ENCODE results near the gene MORN1.
A peak's percentile ranks its signal among the peaks of the same experiment; 100 is the strongest.
"Not testable (repeated sequence)": the region's sequence is repeated elsewhere in the genome, so short reads cannot be mapped to it uniquely, and the experiment has no call there.

MORN1 gene

DNA sequence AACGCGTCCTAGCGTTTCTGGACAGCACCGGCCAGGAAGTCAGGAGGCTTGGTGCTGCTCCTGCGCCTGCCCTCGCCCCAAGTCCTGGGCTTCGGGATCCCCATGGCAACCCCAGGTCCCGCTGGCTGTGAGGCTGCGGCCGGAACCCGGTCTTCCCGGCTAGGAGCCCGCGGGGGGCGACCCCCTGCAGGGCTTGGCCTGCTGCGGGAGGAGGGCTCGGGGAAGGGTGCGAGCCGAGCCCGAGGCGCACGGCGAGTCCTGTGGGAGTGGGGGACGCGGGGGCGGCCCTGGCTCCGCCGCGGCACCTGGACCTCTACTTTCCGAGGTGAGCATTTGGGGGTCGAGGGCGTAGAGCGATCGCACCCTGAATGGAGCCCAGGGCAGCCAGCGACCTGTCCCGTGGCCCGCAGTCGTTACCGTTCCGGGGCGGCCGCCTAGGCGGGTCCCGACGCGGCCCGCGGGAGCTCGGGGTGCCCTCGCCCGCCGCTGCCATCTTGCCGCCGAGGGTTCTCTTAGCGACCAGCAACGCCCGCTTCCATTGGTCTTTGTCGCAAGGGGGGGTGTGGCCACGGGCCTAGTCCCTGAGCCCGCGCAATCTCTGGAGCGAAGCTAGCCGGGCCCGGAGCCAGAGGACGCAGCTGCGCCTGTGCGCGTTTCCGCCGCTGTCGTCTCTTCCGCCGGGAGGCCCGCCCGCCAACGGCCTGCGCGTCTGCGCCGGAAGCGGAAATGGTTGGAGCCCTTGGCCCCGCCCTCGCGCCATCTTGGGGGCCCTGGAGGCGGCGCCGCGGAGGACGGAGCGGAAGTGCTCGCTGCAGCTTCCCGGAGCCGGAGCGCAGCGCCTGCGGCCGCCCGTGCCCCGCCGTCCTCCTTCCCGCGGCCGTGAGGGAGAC, at the start of gene MORN1, which contains the start of gene RER1:
Gene MORN1 (minus strand): TSS at position 514 of the 890 bp plus-strand sequence. CDS start 21 bp downstream, at position 493.
Gene RER1 (plus strand): TSS at position 801 of the 890 bp plus-strand sequence. CDS start 3,950 bp downstream, outside the sequence.
- Mint-ChIP-seq H3K27ac (peak within 1 kb of the TSS; percentile 65), H3K4me3 (peak within 1 kb of the TSS; percentile 81), H3K4me1 (ENCODE audit: low read depth) (peaks cover 48% of the 10 kb centered on the region), H3K9me3 (no peaks in the 10 kb centered on the region), H3K27me3 (no peaks in the 10 kb centered on the region), H3K36me3 (ENCODE audit: low read depth) (peaks cover 55% of the 10 kb centered on the region)
- intact Hi-C loops (cut with micrococcal nuclease): no loop called here

DNA sequence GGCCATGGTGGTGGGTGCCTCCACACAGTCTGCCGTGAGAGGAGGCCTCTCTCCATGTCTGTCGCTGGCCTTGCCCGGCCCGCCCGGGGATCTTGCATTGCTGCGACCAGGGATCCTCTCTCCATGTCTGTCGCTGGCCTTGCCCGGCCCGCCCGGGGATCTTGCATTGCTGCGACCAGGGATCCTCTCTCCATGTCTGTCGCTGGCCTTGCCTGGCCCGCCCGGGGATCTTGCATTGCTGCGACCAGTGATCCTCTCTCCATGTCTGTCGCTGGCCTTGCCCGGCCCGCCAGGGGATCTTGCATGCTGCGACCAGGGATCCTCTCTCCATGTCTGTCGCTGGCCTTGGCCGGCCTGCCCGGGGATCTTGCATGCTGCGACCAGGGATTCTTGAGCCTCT, 49.0 kb upstream of the MORN1 start:
- H3K27ac Mint-ChIP-seq; intact Hi-C loops (cut with micrococcal nuclease): not testable (repeated sequence)
- H3K27me3 Mint-ChIP-seq: peaks cover 30% of the 10 kb centered on the region

DNA sequence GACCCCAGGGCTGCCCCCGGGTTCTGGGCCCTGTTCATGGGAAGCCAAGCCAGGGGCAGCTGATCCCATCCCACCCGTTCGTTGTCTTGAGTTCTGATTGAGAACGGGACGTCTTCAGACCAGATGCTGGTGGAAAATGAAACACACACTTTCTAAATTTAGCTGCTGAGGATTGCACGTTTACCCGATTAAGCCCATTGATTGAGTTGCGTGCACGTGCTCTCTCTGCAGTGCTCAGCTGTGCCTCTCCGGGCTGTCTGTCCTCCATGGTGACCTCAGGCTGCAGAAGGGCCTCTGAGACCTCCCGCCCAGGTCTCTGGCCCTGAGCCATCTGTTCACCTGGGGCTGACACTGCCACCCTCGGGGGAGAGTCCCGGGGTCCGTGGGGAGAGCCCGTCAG, 48.0 kb upstream of the MORN1 start:
- H3K9me3 Mint-ChIP-seq: no peaks in the 10 kb centered on the region
- H3K4me1 Mint-ChIP-seq (ENCODE audit: low read depth): no peaks in the 10 kb centered on the region
- no peak overlapping the region for H3K4me3 Mint-ChIP-seq
- intact Hi-C loops (cut with micrococcal nuclease): no loop called here
- no peak overlapping the region for H3K27ac Mint-ChIP-seq
- no peaks in the 10 kb centered on the region for H3K36me3 Mint-ChIP-seq (ENCODE audit: low read depth)
- peaks cover 26% of the 10 kb centered on the region for H3K27me3 Mint-ChIP-seq

More for the DNA sequence above, 49.0 kb upstream of the MORN1 start:
- H3K4me3 Mint-ChIP-seq; H3K9me3 Mint-ChIP-seq; H3K4me1 Mint-ChIP-seq (ENCODE audit: low read depth); H3K36me3 Mint-ChIP-seq (ENCODE audit: low read depth): not testable (repeated sequence)

DNA sequence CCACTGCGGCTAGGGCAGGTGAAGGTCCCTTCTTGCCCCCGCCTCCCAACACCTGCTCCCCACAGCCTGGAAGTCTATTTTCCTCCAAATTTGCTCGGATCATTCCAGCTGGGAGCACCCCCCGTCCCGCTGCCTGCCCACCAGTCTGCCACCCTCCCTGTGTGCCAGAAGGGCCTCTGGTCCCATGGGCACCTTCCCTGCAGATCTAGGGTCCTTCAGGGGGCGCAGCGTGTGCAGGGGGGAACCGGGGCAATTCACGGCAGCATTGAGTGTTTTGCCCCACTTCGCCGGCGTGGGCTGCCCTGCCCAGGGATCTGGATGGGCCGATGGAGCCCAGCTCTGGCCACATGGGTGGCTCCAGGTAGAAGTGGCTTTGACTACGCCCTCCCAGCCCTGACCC, 47.3 kb upstream of the MORN1 start:
- no peaks in the 10 kb centered on the region for H3K36me3 Mint-ChIP-seq (ENCODE audit: low read depth)
- no peak overlapping the region for H3K27ac Mint-ChIP-seq
- no peaks in the 10 kb centered on the region for H3K4me1 Mint-ChIP-seq (ENCODE audit: low read depth)
- H3K27me3 Mint-ChIP-seq: peaks cover 21% of the 10 kb centered on the region
- H3K4me3 Mint-ChIP-seq: no peak overlapping the region
- H3K9me3 Mint-ChIP-seq: no peaks in the 10 kb centered on the region
- intact Hi-C loops (cut with micrococcal nuclease): no loop called here

DNA sequence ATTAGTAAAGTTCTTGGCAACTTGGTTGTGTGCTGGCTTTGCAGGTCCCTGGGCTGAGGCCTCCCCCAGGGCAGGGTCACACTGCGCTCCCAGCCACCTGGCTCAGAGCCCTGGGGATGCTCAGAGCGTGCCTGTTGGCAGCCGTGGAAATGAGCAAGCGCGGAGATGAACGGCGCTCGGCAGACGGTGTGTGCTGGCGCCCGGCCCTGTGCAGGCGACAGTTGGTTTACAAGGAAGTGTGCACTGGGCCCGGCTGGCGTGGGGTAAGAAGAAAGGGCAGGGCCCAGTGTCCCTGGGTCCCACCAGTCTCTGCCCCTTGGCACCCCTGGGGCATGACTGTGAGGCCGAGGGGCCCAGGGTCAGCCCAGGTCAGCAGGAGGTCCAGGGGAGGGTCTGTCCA, 46.7 kb upstream of the MORN1 start:
- H3K4me1 Mint-ChIP-seq (ENCODE audit: low read depth): no peaks in the 10 kb centered on the region
- H3K4me3 Mint-ChIP-seq: no peak overlapping the region
- no peak overlapping the region for H3K27ac Mint-ChIP-seq
- H3K9me3 Mint-ChIP-seq: no peaks in the 10 kb centered on the region
- H3K27me3 Mint-ChIP-seq: peaks cover 19% of the 10 kb centered on the region
- no peaks in the 10 kb centered on the region for H3K36me3 Mint-ChIP-seq (ENCODE audit: low read depth)
- intact Hi-C loops (cut with micrococcal nuclease): no loop called here

DNA sequence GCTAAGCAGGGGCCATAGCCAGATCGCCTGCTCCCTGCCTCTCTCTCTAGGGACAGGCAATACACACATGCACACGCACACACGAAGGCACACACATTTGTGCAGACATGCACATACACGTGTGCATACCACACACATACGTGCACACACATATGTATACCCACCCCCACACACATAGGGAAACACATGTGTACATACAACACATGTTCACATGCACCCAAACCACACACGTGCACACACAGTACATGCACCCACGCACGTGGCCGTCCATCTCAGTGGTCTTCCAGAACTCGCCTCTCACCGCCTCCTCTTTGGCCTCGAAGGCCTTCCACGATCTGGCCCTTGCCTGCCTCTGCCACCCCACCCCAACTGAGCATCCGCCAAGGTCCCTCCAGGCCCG, 46.3 kb upstream of the MORN1 start:
- intact Hi-C loops (cut with micrococcal nuclease): no loop called here
- no peaks in the 10 kb centered on the region for H3K36me3 Mint-ChIP-seq (ENCODE audit: low read depth)
- H3K4me1 Mint-ChIP-seq (ENCODE audit: low read depth): no peaks in the 10 kb centered on the region

DNA sequence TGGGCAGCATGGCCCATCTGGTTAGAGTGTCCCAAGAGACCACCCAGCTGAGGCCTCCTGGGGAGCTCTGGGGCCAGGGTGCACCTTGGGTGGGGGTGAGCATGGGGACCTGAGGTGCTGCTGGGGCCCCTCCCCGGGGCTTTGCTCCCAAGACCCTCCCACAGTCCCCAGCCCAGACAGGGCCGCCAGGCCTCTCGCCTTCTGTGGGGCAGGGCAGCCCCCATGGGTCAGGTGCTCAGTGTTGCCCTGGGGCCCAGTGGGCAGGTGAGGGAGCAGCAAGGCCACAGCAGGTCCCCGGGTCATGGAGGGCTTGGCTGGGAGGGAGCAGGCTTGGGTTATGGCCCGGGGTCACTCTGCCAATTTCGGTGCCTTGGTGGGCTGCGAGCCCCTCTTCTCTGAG, 45.5 kb upstream of the MORN1 start:
- Mint-ChIP-seq H3K4me3 (no peak overlapping the region), H3K27ac (no peak overlapping the region), H3K9me3 (no peaks in the 10 kb centered on the region), H3K4me1 (ENCODE audit: low read depth) (no peaks in the 10 kb centered on the region), H3K36me3 (ENCODE audit: low read depth) (no peaks in the 10 kb centered on the region), H3K27me3 (peaks cover 8% of the 10 kb centered on the region)
- intact Hi-C loops (cut with micrococcal nuclease): no loop called here

More for the DNA sequence above, 46.3 kb upstream of the MORN1 start:
- Mint-ChIP-seq H3K9me3 (no peaks in the 10 kb centered on the region), H3K4me3 (no peak overlapping the region), H3K27ac (no peak overlapping the region), H3K27me3 (peaks cover 14% of the 10 kb centered on the region)

DNA sequence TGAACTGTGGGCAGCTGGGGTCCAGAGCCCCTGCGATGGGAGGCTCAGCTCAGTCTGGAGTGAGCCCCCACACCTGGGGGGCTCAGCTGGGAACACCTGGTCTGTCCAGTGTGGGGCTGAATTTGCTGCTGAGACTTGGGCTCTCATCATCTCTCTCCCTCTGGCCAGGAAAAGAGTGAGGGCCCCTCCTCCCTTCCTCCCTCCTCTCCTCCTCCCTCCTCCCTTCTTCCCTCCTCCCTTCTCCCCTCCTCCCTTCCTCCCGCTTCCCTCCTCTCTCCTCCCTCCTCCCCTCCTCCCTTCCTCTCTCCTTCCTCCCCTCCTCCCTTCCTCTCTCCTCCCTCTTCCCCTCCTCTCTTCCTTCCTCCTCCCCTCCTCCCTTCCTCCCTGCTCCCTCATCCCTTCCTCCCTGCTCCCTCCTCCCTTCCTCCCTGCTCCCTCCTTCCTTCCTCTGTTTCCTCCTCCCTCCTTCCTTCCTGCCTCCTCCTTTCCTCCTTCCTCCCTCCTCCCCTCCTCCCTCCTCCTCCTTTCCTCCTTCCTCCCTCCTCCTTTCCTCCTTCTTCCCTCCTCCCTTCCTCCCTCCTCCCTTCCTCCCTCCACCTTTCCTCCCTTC, 44.5 kb upstream of the MORN1 start:
- Mint-ChIP-seq H3K4me3 (no peak overlapping the region), H3K4me1 (ENCODE audit: low read depth) (no peaks in the 10 kb centered on the region), H3K36me3 (ENCODE audit: low read depth) (no peaks in the 10 kb centered on the region), H3K27me3 (peaks cover 8% of the 10 kb centered on the region), H3K27ac (no peak overlapping the region), H3K9me3 (no peaks in the 10 kb centered on the region)
- intact Hi-C loops (cut with micrococcal nuclease): no loop called here

DNA sequence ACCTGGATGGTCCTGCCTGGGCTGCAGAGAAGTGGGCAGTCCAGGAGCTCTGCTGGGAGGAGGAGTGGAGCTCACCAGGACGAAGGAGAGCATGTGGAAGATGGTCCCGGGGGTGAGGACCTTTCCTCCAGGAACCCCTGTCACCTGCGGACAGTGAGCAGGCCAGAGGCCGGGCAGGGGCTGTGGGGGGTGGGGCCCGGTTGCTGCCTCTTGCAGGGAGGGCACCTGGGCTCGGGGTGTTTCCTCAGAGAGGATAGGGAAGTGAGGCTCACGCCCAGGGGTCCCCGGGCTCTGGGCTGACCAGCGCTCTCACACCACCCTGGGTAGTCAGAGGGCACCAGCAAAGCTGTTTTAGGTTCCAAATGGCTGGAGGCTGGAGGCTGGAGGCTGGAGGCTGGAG, 43.7 kb upstream of the MORN1 start:
- no peak overlapping the region for H3K4me3 Mint-ChIP-seq
- H3K4me1 Mint-ChIP-seq (ENCODE audit: low read depth): no peaks in the 10 kb centered on the region
- H3K27ac Mint-ChIP-seq: no peak overlapping the region
- intact Hi-C loops (cut with micrococcal nuclease): no loop called here
- H3K9me3 Mint-ChIP-seq: peaks cover 1% of the 10 kb centered on the region
- peaks cover 8% of the 10 kb centered on the region for H3K27me3 Mint-ChIP-seq
- no peaks in the 10 kb centered on the region for H3K36me3 Mint-ChIP-seq (ENCODE audit: low read depth)

DNA sequence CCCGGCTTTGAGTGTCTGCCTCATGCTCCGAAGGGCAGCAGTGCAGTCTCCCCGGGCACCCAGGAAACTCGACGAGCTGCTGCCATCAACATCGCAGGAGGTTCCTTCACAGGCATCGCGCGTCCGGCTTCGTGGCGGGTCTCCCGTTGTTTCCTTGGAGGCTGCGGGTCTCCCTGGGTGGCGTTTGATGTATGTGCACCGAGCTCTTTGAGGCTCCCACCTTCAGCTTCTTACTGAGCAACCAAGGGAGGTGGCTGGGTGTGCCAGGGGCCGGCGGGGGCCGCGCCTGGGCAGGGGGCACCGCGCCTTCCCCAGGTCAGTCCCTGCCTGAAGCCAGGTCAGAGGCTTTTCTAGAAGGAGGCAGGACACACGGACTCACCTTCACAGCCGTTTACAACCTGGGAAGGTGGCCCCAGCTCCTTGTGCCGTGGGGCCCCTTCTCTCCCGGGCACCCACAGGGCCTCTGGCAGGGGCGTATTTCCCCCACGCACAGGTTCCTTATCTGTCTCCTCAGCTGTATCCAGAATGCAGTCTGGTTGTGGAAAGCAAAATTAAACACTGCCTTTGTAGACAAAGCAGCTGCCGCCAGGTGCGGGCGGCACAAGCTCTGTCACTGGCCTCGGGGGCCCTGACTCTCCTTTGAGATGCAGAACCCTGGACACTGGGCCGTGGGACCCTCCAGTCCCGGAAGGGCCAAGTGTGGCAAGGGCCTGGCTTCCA, 42.7 kb upstream of the MORN1 start:
- Mint-ChIP-seq H3K4me3 (no peak overlapping the region), H3K9me3 (peaks cover 11% of the 10 kb centered on the region), H3K27me3 (peaks cover 8% of the 10 kb centered on the region), H3K27ac (no peak overlapping the region), H3K4me1 (ENCODE audit: low read depth) (no peaks in the 10 kb centered on the region), H3K36me3 (ENCODE audit: low read depth) (no peaks in the 10 kb centered on the region)
- intact Hi-C loops (cut with micrococcal nuclease): no loop called here

DNA sequence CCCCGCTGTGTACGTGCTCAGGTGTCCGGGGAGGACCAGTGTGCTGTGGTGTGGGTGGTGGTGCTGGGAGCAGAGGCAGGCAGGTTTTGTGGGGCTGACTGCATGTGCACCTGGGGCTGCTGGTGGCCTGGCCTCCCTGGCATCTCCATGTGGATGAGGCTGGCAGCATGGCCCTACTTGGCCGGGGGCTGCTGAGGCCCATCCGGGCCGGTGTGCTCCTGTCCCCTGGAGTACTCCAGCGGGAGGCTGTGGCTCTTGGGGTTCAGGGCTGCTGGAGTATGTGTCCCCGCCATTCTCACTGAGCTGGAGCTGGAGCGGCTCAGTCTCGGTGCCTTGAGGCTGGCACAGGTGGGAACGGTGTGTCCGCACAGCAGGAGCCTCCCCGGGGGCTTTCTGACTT, 41.8 kb upstream of the MORN1 start:
- Mint-ChIP-seq H3K9me3 (peaks cover 13% of the 10 kb centered on the region), H3K36me3 (ENCODE audit: low read depth) (no peaks in the 10 kb centered on the region), H3K4me3 (no peak overlapping the region), H3K27ac (no peak overlapping the region), H3K4me1 (ENCODE audit: low read depth) (no peaks in the 10 kb centered on the region), H3K27me3 (peaks cover 8% of the 10 kb centered on the region)
- intact Hi-C loops (cut with micrococcal nuclease): no loop called here

DNA sequence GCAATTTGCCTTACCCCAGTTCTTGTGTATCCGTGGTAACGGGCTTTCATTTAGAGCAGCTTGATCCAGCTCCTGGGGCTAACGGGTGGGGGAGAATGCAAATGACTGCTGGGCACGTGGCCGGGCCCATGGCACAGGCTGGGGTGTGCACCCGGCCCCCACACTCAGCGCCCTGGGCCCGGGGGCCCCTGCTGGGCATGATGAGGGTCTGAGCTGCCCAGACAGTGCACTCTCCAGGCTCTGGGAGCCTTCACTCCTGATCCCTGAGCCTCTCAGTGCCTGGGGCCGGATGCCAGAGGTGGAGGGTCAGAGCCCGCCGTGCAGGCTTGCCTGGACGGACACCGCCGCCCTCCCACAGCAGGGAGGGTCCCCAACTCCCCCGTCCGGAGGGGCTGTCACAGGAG, 41.1 kb upstream of the MORN1 start:
- intact Hi-C loops (cut with micrococcal nuclease): no loop called here
- H3K27me3 Mint-ChIP-seq: peaks cover 8% of the 10 kb centered on the region

DNA sequence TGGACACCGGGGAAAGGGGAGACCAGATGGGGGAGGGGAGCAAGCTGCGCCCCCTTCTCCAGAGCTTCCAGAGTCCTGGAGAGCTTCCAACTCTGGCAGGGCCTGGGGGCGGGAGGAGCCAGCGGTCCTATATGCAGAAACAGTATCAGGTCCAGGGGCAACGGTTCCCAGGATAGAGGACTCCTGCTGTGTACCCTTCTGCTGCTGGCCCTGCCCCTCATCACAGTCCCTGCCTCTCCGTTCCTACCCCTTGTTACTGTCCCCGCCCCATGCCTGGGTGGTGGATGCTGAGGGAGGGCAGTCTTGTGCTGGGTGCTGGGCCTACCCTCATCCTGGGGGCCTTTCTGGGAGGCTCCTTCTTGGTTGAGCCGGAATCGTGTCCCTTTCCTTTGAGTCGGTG, 40.2 kb upstream of the MORN1 start:
- intact Hi-C loops (cut with micrococcal nuclease): no loop called here
- no peak overlapping the region for H3K27ac Mint-ChIP-seq
- H3K36me3 Mint-ChIP-seq (ENCODE audit: low read depth): no peaks in the 10 kb centered on the region
- peaks cover 13% of the 10 kb centered on the region for H3K9me3 Mint-ChIP-seq
- H3K4me1 Mint-ChIP-seq (ENCODE audit: low read depth): no peaks in the 10 kb centered on the region
- no peak overlapping the region for H3K4me3 Mint-ChIP-seq
- H3K27me3 Mint-ChIP-seq: peaks cover 8% of the 10 kb centered on the region

More for the DNA sequence above, 41.1 kb upstream of the MORN1 start:
- Mint-ChIP-seq H3K4me3 (no peak overlapping the region), H3K27ac (no peak overlapping the region), H3K9me3 (peaks cover 13% of the 10 kb centered on the region), H3K4me1 (ENCODE audit: low read depth) (no peaks in the 10 kb centered on the region), H3K36me3 (ENCODE audit: low read depth) (no peaks in the 10 kb centered on the region)

DNA sequence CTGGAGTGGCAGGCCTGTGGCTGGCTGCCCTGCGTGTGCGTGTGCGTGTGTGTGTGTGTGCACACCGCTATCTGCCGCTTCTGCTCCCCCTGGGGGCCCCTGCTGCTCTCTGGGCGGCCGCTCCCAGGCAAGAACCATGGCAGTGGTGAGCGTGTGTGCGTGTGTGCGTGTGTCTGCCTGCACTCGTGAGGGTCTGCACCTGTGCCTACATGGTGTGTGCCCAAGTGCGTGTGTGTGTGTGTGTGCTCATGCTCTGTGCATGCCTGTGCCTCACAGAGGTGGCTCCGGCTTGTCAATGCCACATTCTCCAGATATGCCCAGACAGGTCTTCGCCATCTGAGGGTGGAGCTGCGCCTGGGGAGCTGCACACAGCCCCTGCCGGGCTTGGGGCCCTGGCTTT, 39.7 kb upstream of the MORN1 start:
- Mint-ChIP-seq H3K4me3 (no peak overlapping the region), H3K36me3 (ENCODE audit: low read depth) (no peaks in the 10 kb centered on the region), H3K27me3 (peaks cover 8% of the 10 kb centered on the region), H3K27ac (no peak overlapping the region), H3K9me3 (peaks cover 13% of the 10 kb centered on the region), H3K4me1 (ENCODE audit: low read depth) (no peaks in the 10 kb centered on the region)
- intact Hi-C loops (cut with micrococcal nuclease): no loop called here
